Vagina (tissue), 2 donors: ENCODE results near the gene SEMA6A.

Experiments used
- CTCF ChIP-seq, 3 experiments: fragments of 450-650 bp in 2 of 3; fragments of 200-600 bp in 1 of 3; sonication (generic) in 1 of 3; IDR thresholded peaks; one replicate each; pipeline ENCODE4 v1.5.1; 2017 to 2019; ENCODE audit warnings: antibody characterized with exemption in 3 of 3, mild to moderate bottlenecking in 2 of 3, moderate library complexity in 2 of 3
- POLR2A ChIP-seq, 2 donors: fragments of 450-650 bp; IDR thresholded peaks; one replicate each; pipeline ENCODE4 v1.6.1; 2017; ENCODE audit warnings: antibody characterized with exemption in 2 of 2, mild to moderate bottlenecking in 2 of 2, moderate library complexity in 2 of 2
- POLR2AphosphoS5 ChIP-seq, 2 donors: sonication (generic); formaldehyde crosslinking; IDR thresholded peaks; one replicate each; pipeline ENCODE4 v1.9.0; 2017; ENCODE audit warnings: antibody characterized with exemption in 2 of 2, mild to moderate bottlenecking in 2 of 2, low read depth in 1 of 2; ENCODE audit not compliant: insufficient read depth in 1 of 2

GRCh38 chr5:116573279-116573701 lies 1.3 kb downstream of the SEMA6A start:
- no peak for TF ChIP-seq CTCF (IDR thresholded peaks at IDR 0.05)
- TF ChIP-seq POLR2A (IDR thresholded peaks at IDR 0.05): no peak
- no peak for TF ChIP-seq POLR2AphosphoS5 (IDR thresholded peaks at IDR 0.05; ENCODE audit: insufficient read depth in 1 of 2, low read depth in 1 of 2)
